K562 (cell line): Measurements from ENCODE around the gene ENO3. TPM values are rescaled to one million over a fixed set of nuclear protein-coding genes. Genes with fewer than 3 reads are reported as not detected.

ENCODE experiments used
- ATAC-seq: fragments of 200-7000 bp; cut with Tn5 transposase; 3 replicates; pipeline ENCODE4 v1.9.1; 2020; ENCODE audit warnings: moderate library complexity
- BruUV-seq: library from RNA; stranded (reverse); fragments of 400-500 nt; replicated peaks from 2 replicates; lab custom pipeline; 2021; lab: Mats Ljungman, UMichigan
- CTCF ChIA-PET: fragments of 300-600 bp; formaldehyde crosslinking; extraction: SDS; loops from one replicate; lab custom pipeline; 2021; ENCODE audit warnings: low intra/inter-chr PET ratio; lab: Yijun Ruan, JAX
- POLR2A ChIA-PET: fragments of 300-600, 350-650 bp; sonication (Branson Sonifier 250); formaldehyde crosslinking; extraction: SDS; loops from one replicate; lab custom pipeline; 2021; ENCODE audit warnings: antibody characterized with exemption, inconsistent platforms; lab: Yijun Ruan, JAX
- DNase-seq, 4 experiments: peaks; one replicate each; pipeline versions ENCODE4 v3.0.0 to v3.0.0-alpha.2; 2011 to 2018; ENCODE audit warnings: low spot score in 3 of 4, mixed read lengths in 3 of 4; ENCODE audit errors: extremely low read depth in 1 of 4
- FAIRE-seq: peaks from 2 replicates; lab custom pipeline; 2011; peaks lifted over from hg19 to GRCh38; lab: Jason Lieb, UNC
- H2AFZ ChIP-seq: 2 replicates; pipeline ENCODE4 v1.6.0; 2011; ENCODE audit warnings: low read depth, low read length, control low read depth, inconsistent platforms
- H3K27ac ChIP-seq: fragments of 200-600 bp; 3 replicates; pipeline ENCODE4 v1.8.0; 2011; ENCODE audit warnings: low read depth, mild to moderate bottlenecking, control low read depth, inconsistent platforms, low read length, moderate library complexity, mixed read lengths; ENCODE audit errors: extremely low read depth
- H3K27me3 ChIP-seq, 2 experiments: fragments of 300-600 bp in 1 of 2; 2 replicates in 1 of 2; 3 replicates in 1 of 2; pipeline versions ENCODE4 v1.6.0 to v1.8.0; 2011; ENCODE audit warnings: inconsistent platforms in 2 of 2, low read length in 2 of 2, mild to moderate bottlenecking in 1 of 2, mixed read lengths in 1 of 2, moderate library complexity in 1 of 2; ENCODE audit not compliant: control insufficient read depth in 2 of 2, insufficient read depth in 2 of 2
- H3K36me3 ChIP-seq: fragments of 300-600 bp; 3 replicates; pipeline ENCODE4 v1.8.0; 2011; ENCODE audit warnings: mild to moderate bottlenecking, low read length, inconsistent platforms; ENCODE audit not compliant: control insufficient read depth, insufficient read depth
- H3K4me1 ChIP-seq, 2 experiments: fragments of 200-600 bp in 1 of 2; replicated peaks in 1 of 2; 2 replicates in 1 of 2; 3 replicates in 1 of 2; pipeline versions ENCODE4 v1.5.1 to v1.8.0; 2011; ENCODE audit warnings: inconsistent platforms in 2 of 2, low read length in 2 of 2, mild to moderate bottlenecking in 1 of 2, mixed read lengths in 1 of 2, moderate library complexity in 1 of 2; ENCODE audit not compliant: control insufficient read depth in 2 of 2, insufficient read depth in 2 of 2
- H3K4me2 ChIP-seq: 2 replicates; pipeline ENCODE4 v1.6.1; 2011; ENCODE audit warnings: low read length, control low read depth, inconsistent platforms, mixed read lengths; ENCODE audit not compliant: insufficient read depth
- H3K4me3 ChIP-seq: fragments of 200-600 bp; sonication (generic), shearing (Covaris generic); 2 replicates; pipeline ENCODE4 v1.5.1; 2016; ENCODE audit warnings: control low read depth, inconsistent platforms
- H3K79me2 ChIP-seq: fragments of 200-600 bp; 3 replicates; pipeline ENCODE4 v1.8.0; 2011; ENCODE audit warnings: low read length, inconsistent platforms; ENCODE audit not compliant: control insufficient read depth, insufficient read depth
- H3K9ac ChIP-seq, 2 experiments: 2 replicates each; pipeline versions ENCODE4 v1.6.0 to v1.6.1; 2011; ENCODE audit warnings: low read depth in 2 of 2, low read length in 2 of 2, control low read depth in 1 of 2, inconsistent platforms in 1 of 2, mild to moderate bottlenecking in 1 of 2, mixed read lengths in 1 of 2; ENCODE audit not compliant: insufficient read depth in 1 of 2
- H3K9me1 ChIP-seq: one replicate; pipeline ENCODE4 v1.6.0; 2011; ENCODE audit warnings: inconsistent platforms, mild to moderate bottlenecking, low read length, moderate library complexity; ENCODE audit not compliant: control insufficient read depth, insufficient read depth
- H3K9me3 ChIP-seq: replicated peaks from 2 replicates; pipeline ENCODE4 v1.5.1; 2011; ENCODE audit warnings: low read depth, low read length, inconsistent platforms; ENCODE audit not compliant: control insufficient read depth, insufficient read depth
- H4K20me1 ChIP-seq: replicated peaks from 2 replicates; pipeline ENCODE4 v1.6.1; 2011; ENCODE audit warnings: low read length, inconsistent platforms, mixed read lengths; ENCODE audit not compliant: control insufficient read depth, insufficient read depth
- ESRRA ChIP-seq: fragments of 450-650 bp; IDR thresholded peaks from 2 replicates; pipeline ENCODE4 v1.6.1; 2014; ENCODE audit warnings: low read depth, mild to moderate bottlenecking, moderate library complexity, borderline replicate concordance
- MAX ChIP-seq: sonication (generic); formaldehyde crosslinking; IDR thresholded peaks from 2 replicates; pipeline ENCODE4 v1.9.0; 2022; ENCODE audit warnings: mild to moderate bottlenecking, missing genetic modification reagents
- PRMT5 ChIP-seq: sonication (generic); formaldehyde crosslinking; IDR thresholded peaks from 2 replicates; pipeline ENCODE4 v1.5.0; 2020; ENCODE audit warnings: missing genetic modification reagents
- TBP ChIP-seq: optimal IDR thresholded peaks from 2 replicates; pipeline ENCODE3; 2011; ENCODE audit warnings: low read depth, low read length, improper control_type of control experiment
- TRIM24 ChIP-seq, 2 experiments: fragments of 450-650 bp; IDR thresholded peaks; 2 replicates each; pipeline ENCODE4 v1.6.1; 2016
- WGBS: fragments of 100-300 bp; shearing (Covaris generic); methylation state at CpG from one replicate; pipeline ENCODE4 v1.1.6; 2016; ENCODE audit warnings: low coverage, mixed read lengths; ENCODE audit not compliant: insufficient coverage; ENCODE audit errors: missing lambda C conversion rate; 5-methylcytosine and 5-hydroxymethylcytosine counted together
- in situ Hi-C: fragments of 300-500 bp; cut with MboI; formaldehyde crosslinking; loops from 4 replicates; pipeline ENCODE4 v1.15.0; 2018; ENCODE audit warnings: inconsistent platforms, mixed read lengths
- intact Hi-C: fragments of 100-400 bp; cut with micrococcal nuclease; formaldehyde crosslinking; loops from 2 replicates; pipeline ENCODE4 v1.14.2; 2022
- polyA plus RNA-seq, 8 experiments: library from polyadenylated mRNA; depleted of rRNA in 4 of 8; stranded (reverse) in 5 of 8; unstranded in 3 of 8; fragments of >200 nt; fragmentation: Nextera tagmentation in 2 of 8; fragmentation: Illumina TruSeq in 1 of 8; extraction: Ambion mirVana in 2 of 8; extraction: Trizol in 1 of 8; gene quantifications; 2 replicates each; pipeline versions ENCODE4 v1.2.1 to v1.2.3, GENCODE V29; 2011 to 2014; ENCODE audit warnings: inconsistent platforms in 1 of 8, missing spikeins in 1 of 8
- total RNA-seq, 7 experiments: library from RNA; depleted of rRNA in 6 of 7; stranded (reverse); fragments of >200 nt in 6 of 7; fragmentation: Illumina TruSeq in 2 of 7; extraction: Trizol in 2 of 7; gene quantifications; 2 replicates each; pipeline versions ENCODE4 v1.2.1 to v1.2.3, GENCODE V29; 2011 to 2021; ENCODE audit warnings: low replicate concordance in 1 of 7
- TF ChIP-seq, protein P1 (sequence below), 2 experiments: fragments of 450-650 bp; IDR thresholded peaks; 2 replicates each; pipeline ENCODE4 v1.6.1; 2016
- TF ChIP-seq, protein P2 (sequence below): fragments of 150-350 bp; conservative IDR thresholded peaks from 2 replicates; pipeline ENCODE4 v1.6.1; 2014; ENCODE audit warnings: low read length

ENO3 gene
- total and polyA plus RNA-seq, 9 of the 15 experiments (the other 6 are each of a cell fraction or from before 2014, with no cell fraction given) = 5.7 to 17.2 (median 9.9) TPM

GRCh38 chr17:4970273-4970672, 19.4 kb downstream of the ENO3 start:
- CTCF ChIA-PET = no interaction called here
- DNase-seq = no peak
- no peaks in the 10 kb centered on the region for H3K27me3 ChIP-seq
- no peak overlapping the region for H3K4me2 ChIP-seq
- no peaks in the 10 kb centered on the region for H3K9me1 ChIP-seq
- 93% methylated on average over 5 of the region's 8 CpGs for WGBS
- intact Hi-C loops = no loop called here
- H3K4me3 ChIP-seq = no peak overlapping the region
- H3K36me3 ChIP-seq = peaks cover 65% of the 10 kb centered on the region; the same call in 2 of the 3 replicates
- POLR2A ChIA-PET = interaction anchor here (0.9 to 1.4 kb wide), 2 partner anchors 9 to 61 kb away, joined by 3 to 8 read pairs; no protein-coding TSS in a partner anchor
- H3K79me2 ChIP-seq = peaks cover 25% of the 10 kb centered on the region
- H3K9ac ChIP-seq = no peak overlapping the region
- in situ Hi-C loops = no loop called here
- H3K4me1 ChIP-seq = peaks cover 23 to 26% of the 10 kb centered on the region in 2 experiments
- no peaks in the 10 kb centered on the region for H3K9me3 ChIP-seq
- H3K27ac ChIP-seq = peak overlapping the region; percentile 95; the same call in 1 of the 3 replicates
- BruUV-seq = no TSS peak
- FAIRE-seq = no peak
- no peak for ATAC-seq
- H4K20me1 ChIP-seq = no peaks in the 10 kb centered on the region
- no peak for TF ChIP-seq PRMT5 (CRISPR knock-in tag)
- no peak for TF ChIP-seq TRIM24 (IDR thresholded peaks at IDR 0.05)
- TF ChIP-seq, protein P1, sequence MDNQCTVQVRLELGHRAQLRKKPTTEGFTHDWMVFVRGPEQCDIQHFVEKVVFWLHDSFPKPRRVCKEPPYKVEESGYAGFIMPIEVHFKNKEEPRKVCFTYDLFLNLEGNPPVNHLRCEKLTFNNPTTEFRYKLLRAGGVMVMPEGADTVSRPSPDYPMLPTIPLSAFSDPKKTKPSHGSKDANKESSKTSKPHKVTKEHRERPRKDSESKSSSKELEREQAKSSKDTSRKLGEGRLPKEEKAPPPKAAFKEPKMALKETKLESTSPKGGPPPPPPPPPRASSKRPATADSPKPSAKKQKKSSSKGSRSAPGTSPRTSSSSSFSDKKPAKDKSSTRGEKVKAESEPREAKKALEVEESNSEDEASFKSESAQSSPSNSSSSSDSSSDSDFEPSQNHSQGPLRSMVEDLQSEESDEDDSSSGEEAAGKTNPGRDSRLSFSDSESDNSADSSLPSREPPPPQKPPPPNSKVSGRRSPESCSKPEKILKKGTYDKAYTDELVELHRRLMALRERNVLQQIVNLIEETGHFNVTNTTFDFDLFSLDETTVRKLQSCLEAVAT (IDR thresholded peaks at IDR 0.05) = no peak
- no peak for TF ChIP-seq ESRRA
- TF ChIP-seq TBP = no peak
- TF ChIP-seq MAX (CRISPR knock-in tag) = no peak
- TF ChIP-seq, protein P2, sequence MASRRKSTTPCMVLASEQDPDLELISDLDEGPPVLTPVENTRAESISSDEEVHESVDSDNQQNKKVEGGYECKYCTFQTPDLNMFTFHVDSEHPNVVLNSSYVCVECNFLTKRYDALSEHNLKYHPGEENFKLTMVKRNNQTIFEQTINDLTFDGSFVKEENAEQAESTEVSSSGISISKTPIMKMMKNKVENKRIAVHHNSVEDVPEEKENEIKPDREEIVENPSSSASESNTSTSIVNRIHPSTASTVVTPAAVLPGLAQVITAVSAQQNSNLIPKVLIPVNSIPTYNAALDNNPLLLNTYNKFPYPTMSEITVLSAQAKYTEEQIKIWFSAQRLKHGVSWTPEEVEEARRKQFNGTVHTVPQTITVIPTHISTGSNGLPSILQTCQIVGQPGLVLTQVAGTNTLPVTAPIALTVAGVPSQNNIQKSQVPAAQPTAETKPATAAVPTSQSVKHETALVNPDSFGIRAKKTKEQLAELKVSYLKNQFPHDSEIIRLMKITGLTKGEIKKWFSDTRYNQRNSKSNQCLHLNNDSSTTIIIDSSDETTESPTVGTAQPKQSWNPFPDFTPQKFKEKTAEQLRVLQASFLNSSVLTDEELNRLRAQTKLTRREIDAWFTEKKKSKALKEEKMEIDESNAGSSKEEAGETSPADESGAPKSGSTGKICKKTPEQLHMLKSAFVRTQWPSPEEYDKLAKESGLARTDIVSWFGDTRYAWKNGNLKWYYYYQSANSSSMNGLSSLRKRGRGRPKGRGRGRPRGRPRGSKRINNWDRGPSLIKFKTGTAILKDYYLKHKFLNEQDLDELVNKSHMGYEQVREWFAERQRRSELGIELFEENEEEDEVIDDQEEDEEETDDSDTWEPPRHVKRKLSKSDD = no peak
- H2AFZ ChIP-seq = no peak overlapping the region
